ENCODE measurements around the gene LCE3C. TPM values are rescaled to one million over a fixed set of nuclear protein-coding genes. Genes with fewer than 3 reads are reported as not detected.

Gene LCE3C
- total RNA-seq, 1 experiment from 2014 or later = not detected

- TF ChIP-seq ATF2 (CRISPR knock-in tag; IDR thresholded peaks at IDR 0.05; ENCODE audit: borderline replicate concordance, low read depth) (no peak), ZNF263 (CRISPR knock-in tag; IDR thresholded peaks at IDR 0.05; ENCODE audit: low read depth) (no peak), OVOL2 (CRISPR knock-in tag; IDR thresholded peaks at IDR 0.05; ENCODE audit: borderline replicate concordance) (no peak), ATF1 (CRISPR knock-in tag; IDR thresholded peaks at IDR 0.05) (no peak), MLX (CRISPR knock-in tag; IDR thresholded peaks at IDR 0.05) (no peak), E2F5 (CRISPR knock-in tag; IDR thresholded peaks at IDR 0.05) (no peak), CTCF (IDR thresholded peaks at IDR 0.05) (no peak), ERG (CRISPR knock-in tag; IDR thresholded peaks at IDR 0.05) (no peak), USF1 (CRISPR knock-in tag; IDR thresholded peaks at IDR 0.05) (no peak)
Measured at GRCh38 chr1:152623203-152623844, 23.3 kb downstream of the LCE3C start (continued).

GRCh38 chr1:152626744-152627143 is 26.7 kb downstream of the LCE3C start:
- H3K9me3 Mint-ChIP-seq = peaks cover 82% of the 10 kb centered on the region
- H3K36me3 Mint-ChIP-seq = peaks cover 73% of the 10 kb centered on the region
- ChIA-PET CTCF (no interaction called here), POLR2A (no interaction called here)
- DNase-seq (ENCODE audit: low spot score) = no peak
- H3K4me1 Mint-ChIP-seq = no peaks in the 10 kb centered on the region
- no peak for TF ChIP-seq HMGA2 (CRISPR knock-in tag; IDR thresholded peaks at IDR 0.05)
- no peak for TF ChIP-seq SP1 (CRISPR knock-in tag; conservative IDR thresholded peaks at IDR 0.05)
- TF ChIP-seq ZNF425 (CRISPR knock-in tag; conservative IDR thresholded peaks at IDR 0.05) = no peak
- no peak for TF ChIP-seq ATF1 (CRISPR knock-in tag; IDR thresholded peaks at IDR 0.05)
- TF ChIP-seq NR1H2 (CRISPR knock-in tag; IDR thresholded peaks at IDR 0.05) = no peak
- TF ChIP-seq AFF4 (CRISPR knock-in tag; IDR thresholded peaks at IDR 0.05; ENCODE audit: borderline replicate concordance) = no peak
- no peak for TF ChIP-seq CDX4 (CRISPR knock-in tag; IDR thresholded peaks at IDR 0.05; ENCODE audit: borderline replicate concordance)
- TF ChIP-seq ZNF416 (CRISPR knock-in tag; IDR thresholded peaks at IDR 0.05) = no peak
- no peak overlapping the region for H3K4me3 Mint-ChIP-seq
- no peak overlapping the region for H3K27ac Mint-ChIP-seq
- ATAC-seq = no peak
- peaks cover 13% of the 10 kb centered on the region; the same call in 1 of the 2 replicates for H3K27me3 Mint-ChIP-seq (ENCODE audit: low read depth)
